GM19193 (cell line): Measurements from ENCODE around the gene OXA1L.

ENCODE experiments used
- POLR2A ChIP-seq: IDR thresholded peaks from 4 replicates; pipeline ENCODE4 v1.6.1; 2011; ENCODE audit not compliant: insufficient read depth, insufficient read length; ENCODE audit errors: extremely low read depth

The OXA1L gene

DNA sequence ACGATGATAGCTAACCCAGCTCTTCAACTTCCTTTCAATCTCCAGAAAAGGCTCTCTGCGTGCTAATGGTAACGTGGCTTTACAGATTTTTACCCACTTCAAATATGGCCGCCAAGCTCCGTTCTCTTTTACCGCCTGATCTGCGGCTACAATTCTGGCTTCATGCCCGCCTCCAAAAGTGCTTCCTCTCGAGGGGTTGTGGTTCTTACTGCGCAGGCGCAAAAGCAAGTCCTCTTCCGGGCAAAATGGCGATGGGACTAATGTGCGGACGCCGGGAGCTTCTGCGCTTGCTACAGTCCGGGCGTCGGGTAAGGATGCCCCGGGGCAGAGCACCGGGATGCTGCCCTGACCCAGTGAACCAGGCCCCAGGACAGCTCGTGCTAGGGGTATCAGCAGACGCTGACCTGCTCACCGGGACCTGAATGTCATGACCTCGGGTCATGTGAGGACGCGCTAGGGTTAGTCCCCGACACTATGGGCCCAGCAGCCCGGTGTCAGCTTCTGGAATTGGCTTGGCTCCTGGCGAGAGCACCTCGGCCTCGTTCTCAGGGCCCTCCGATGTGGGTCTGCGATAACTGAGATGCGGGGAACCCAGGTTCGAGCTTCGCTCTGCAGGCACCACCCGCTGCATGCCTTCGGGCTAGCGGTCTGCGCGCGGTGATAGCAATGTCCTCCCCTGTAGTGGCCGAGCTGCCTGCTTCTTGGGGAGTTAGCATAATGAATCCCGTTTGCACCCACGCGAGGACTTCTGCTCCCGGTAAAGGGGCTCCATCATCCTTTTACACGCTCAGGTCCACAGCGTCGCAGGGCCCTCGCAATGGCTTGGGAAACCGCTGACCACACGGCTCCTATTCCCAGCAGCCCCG lies at the start of gene OXA1L:
Gene OXA1L (plus strand): TSS at position 232 of the 866 bp plus-strand sequence. CDS start 14 bp downstream, at position 246.
- peak; percentile 91 for TF ChIP-seq POLR2A

DNA sequence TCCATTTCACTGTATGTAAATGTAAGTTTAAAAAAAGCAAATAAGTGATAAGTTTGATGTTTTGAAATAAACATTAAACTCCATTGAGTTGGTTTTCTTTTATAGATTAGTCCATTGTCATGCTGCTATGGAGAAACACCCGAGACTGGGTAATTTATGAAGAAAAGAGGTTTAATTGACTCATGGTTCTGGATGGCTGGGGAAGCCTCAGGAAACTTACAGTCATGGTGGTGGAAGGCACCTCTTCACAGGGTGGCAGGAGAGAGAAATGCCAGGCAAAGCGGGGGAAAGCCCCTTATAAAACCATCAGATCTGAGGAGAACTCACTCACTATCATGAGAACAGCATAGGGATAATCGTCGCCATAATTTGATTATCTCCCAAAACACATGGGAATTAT lies 48.4 kb upstream of the OXA1L start:
- TF ChIP-seq POLR2A = no peak

DNA sequence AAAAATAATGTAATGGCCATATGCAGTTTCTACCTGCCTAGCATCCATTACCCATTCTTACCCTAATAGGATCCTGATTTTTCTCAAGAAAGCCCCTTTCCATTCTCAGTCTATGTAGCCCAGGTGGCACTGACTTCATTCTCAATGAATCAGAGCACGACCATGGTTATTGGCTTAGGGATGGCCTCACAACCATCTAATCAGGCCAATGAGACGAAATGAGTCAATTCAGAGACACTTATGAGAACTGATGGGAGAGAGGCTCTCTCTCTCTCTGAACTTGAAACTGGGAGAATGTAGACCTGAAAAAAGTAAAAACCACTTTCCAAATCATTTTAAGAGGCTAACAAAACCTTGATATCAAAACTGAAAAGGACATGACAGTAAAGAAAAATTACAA lies 45.3 kb upstream of the OXA1L start:
- TF ChIP-seq POLR2A = no peak

DNA sequence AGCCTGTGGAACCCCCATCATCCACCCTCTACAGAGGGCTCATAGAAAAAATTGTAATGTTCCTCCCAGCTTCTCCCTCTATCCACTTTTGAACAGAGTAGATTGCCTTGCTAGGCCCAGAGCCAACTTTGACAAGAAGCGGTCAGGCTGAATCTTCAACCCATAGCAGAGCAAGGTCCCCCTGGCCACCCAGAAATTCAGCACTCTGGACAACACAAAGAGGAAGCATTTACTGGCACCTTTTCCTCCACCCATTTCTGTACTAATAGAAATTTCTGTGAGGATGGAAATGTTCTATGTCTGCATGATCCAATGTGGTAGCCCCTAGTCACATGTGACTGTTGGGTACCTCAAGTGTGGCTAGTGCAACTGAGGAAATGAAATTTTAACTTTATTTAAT lies 42.7 kb upstream of the OXA1L start:
- no peak for TF ChIP-seq POLR2A

DNA sequence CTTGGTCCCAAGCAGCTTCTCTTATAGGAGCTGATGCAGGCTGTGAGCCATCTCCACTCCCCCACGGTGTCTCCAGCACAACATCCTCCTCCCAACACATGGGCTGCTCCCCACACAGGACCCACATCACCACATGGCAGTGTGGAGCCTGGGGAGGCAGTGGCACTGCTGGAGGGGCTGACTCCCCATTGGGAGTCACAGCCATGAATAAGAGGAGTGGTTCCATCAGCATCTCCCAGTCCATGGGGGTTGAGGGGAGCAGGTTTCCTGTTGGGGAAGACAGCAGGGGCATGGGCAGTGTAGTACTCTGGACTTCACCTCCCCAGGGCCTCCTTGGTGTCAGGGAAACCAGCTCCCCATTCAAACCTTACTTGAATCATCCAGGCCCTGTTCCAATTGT lies 40.5 kb upstream of the OXA1L start:
- no peak for TF ChIP-seq POLR2A

DNA sequence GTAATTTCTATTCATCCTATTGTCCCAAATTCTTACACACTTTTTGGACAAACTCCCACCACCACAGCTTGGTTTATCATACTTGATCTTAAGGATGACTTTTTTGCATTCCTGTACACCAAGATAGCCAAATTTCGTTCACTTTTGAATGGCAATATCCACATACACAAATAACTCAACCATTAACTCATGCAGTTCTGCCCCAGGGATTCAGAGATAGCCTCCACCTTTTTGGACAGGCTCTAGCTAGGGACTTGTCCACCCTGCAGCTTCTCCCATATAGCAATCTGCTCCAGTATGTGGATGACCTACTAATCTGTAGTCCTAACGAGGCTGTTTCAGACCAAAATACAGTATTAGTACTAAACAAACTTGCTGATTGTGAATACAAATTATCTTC lies 32.7 kb upstream of the OXA1L start:
- no peak for TF ChIP-seq POLR2A

DNA sequence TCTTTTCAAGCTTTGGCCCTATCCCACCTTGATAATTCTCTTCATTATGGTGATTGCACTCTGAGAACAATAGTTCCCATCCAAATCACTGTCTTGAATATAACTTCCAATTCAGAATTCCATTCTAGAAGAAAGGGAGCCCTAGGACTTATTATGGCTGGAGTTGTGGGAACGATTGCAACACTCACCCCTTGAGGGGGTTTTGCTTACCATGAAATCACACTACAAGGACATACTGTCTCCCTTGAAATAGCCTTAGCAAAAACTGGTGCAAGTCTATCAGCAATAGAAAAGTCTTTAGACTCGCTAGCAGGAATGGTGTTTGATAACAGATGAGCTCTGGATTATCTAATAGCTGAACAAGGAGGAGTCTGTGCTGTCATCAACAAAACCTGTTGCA lies 31.4 kb upstream of the OXA1L start:
- no peak for TF ChIP-seq POLR2A

DNA sequence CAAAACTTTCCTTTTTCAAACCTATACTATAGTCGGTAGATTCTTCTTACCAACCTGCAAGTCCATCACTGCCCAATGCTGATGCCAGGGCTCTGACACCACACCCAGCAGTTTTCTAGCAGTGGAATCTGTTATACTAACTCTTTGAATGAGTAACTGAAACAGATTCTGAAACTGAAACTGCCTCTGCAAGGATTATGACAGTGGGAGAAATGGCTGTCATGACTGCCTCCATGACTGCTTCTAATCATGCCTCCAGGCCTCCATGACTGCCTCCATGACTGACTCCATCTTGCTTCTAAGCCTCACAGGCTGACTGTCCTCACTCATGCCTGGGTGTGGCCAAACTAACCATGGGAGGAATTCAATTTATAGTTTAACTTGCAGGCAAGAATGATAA lies 29.4 kb upstream of the OXA1L start:
- no peak for TF ChIP-seq POLR2A

DNA sequence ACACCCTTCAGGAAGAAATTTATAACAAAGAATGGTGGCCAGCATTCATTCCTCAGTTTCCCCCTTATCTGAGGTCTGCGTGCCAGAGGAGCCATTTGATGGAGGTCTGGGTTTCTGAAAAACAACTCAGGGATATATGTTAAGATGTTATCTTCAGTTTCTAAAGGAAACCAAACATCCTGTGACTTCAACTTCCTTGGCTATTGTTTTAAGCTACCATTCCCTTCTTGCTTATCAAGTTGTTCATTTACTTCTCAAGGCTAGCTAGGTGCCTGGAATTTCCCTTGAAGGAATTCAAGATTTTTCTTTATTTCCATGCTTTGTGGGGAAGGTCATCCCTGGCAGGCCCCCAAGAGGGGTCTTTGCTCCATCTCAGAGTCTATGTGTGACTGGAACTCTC lies 27.1 kb upstream of the OXA1L start:
- no peak for TF ChIP-seq POLR2A

DNA sequence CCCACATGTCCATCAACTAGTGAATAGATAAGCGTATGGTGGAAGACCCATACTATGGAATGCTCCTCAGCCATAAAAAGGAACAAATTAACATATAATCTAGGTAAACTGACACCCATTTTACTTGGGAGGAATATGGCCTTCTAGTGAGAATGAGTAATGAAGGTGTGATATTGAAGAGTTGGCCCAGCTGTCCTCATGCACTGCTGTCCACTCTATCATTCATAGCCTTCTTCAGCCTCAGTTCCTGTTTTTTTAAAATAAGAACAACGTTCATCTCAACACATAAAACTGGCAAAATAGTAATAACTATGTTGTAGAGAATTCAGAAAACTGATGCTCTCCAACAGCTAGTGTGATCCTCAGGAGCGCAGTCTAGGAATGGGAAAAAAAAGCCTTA lies 26.5 kb upstream of the OXA1L start:
- TF ChIP-seq POLR2A = no peak

DNA sequence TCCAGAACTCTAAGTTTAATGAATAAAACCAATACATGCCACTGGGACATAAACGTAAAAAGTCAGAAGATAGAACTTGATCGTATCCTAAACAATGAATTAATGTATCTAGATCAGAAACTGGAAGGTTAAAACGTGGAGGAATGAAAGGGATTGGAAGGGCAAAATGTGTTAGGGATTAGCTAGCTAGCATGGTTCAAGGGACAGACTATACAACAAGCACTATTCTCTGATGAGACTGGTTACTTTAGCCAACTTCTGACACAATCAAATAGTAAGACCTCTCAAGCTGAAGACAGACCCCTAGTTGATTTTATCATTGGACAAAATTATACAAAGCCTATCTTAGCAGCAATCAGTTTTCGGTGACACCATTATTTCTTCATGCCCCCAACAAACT lies 18.7 kb upstream of the OXA1L start:
- TF ChIP-seq POLR2A = no peak

DNA sequence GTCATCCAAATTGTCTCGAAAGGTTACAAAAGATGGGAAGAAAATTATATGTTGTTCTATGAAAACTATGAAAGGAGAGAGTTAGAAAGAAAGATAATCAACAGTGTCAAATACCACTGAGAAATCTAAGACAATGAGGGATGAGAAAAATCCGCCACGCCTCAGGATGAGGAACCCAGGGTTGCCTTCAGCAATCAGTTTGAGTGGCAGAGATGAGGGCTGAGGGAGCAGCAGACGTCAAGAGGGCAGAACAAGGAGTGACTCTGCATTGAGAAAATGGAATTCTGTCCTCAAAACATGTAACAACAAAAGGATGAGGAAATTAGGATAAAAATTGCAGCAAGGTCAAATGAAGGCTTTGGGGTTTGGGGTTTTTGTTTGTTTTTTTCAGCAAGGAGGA lies 18.3 kb upstream of the OXA1L start:
- no peak for TF ChIP-seq POLR2A

DNA sequence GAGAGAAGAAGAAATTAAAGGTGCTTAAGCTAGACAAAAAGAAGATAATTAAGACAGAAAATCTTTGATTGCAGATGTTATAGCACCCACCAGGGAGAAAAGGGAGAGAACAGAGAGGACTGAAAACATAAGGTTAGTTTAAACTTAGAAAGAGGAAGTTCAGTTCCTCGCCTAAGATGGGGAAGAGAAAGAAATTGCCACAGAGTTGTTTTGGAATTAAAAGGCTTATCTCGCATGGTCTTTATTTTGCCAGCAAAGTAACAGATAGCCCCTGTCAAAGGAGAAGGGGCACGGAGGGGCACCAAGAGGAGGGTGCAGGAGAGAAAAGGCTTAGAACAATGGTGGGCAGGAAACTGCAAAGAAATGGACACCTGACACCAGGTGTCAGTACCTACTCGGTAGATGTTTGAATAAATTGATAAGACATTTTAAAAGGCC lies 17.8 kb upstream of the OXA1L start:
- no peak for TF ChIP-seq POLR2A

DNA sequence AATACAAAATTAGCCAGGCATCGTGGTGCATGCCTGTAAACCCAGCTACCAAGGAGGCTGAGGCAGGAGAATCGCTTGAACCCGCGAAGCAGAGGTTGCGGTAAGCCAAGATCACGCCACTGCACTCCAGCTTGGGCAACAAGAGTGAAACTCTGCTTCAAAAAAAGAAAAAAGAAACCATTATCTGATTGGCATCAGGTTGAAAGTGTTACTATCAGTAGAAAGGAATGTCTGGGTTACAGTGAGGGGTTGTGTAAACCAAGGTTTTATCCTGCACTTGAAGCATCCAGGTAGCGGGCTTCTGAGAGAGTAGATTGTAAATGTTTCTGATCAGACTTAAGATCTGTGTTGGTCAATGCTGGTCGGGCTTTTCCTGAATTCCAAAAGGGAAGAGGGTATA lies 14.1 kb upstream of the OXA1L start:
- no peak for TF ChIP-seq POLR2A

DNA sequence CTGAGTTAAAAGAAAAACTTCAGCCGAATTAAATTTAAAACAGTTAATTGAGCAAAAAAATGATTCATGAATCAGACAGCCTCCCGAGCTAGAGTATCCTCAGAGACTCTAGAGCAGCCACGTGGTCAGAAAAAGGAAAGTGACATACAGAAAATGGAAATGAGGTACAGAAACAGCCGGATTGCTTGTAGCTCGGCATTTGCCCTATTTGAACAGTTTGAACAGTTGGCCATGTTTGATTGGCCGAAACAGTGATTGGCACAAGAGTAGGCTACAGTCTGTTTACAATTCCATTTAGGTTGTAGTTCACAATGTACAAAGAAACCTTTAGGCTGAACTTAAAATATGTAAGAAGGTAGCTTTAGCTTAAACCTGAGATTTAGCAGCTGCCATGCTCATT lies 12.9 kb upstream of the OXA1L start:
- no peak for TF ChIP-seq POLR2A

DNA sequence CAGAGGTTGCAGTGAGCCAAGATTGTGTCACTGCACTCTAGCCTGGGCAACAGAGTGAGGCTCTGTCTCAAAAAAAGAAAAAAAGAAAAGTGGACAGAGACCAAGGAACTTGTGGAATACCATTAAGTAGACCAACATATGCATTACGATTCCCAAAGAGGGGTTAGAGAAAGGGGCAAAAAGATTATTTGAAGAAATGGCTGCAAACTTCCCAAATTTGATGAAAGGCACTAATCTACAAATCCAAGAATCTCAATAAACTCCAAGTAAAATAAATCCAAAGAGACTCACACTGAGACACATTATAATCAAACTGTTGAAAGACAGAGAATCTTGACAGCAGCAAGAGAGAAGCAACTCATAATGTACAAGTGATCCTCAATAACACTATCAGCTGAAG lies 4.8 kb upstream of the OXA1L start:
- TF ChIP-seq POLR2A = no peak

DNA sequence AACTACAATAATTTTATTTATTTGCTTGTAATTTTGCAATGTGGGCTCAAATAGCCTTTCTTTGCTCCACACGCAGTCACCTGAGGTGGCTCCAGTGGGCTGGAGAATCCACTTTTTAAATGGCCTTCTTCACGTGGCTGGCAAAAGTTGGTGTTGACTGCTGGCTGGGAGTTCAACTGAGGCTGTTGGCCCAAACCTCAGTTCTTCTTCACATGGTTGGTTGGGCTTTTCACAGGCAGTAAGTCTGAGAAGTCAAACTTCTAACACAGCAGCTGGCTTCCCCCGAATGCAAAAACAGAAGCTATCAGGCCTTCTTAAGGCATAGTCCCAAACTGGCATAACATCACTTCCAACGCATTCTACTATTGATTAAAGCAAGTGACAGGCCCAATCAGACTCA lies 2.1 kb upstream of the OXA1L start:
- no peak for TF ChIP-seq POLR2A
